ENCODE data around the gene KCND1.
A peak's percentile ranks its signal among the peaks of the same experiment; 100 is the strongest.

Gene KCND1

DNA sequence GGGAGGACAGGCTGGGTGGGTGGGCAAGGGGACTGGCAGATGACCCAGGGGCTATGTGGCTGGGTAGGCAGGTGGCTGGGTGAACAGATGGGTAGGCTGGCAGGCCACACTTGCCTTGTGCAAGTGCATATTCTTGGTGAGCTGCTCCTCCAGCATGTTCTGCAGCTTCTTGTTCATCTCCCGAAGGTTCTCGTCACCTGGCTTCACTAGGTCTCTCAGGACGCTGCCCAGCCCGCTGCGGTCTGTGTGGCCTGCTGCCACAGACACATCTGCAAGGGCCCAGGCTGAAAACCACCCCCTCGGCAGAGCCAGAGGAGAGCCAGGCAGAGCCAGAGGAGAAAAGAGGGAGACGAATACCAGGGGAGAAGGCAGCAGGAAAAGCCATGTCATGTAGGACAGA is 3.4 kb upstream of the KCND1 start:
- DNase-seq (ENCODE audit: low read depth in 4 of 4, low spot score in 1 of 4): no peak

DNA sequence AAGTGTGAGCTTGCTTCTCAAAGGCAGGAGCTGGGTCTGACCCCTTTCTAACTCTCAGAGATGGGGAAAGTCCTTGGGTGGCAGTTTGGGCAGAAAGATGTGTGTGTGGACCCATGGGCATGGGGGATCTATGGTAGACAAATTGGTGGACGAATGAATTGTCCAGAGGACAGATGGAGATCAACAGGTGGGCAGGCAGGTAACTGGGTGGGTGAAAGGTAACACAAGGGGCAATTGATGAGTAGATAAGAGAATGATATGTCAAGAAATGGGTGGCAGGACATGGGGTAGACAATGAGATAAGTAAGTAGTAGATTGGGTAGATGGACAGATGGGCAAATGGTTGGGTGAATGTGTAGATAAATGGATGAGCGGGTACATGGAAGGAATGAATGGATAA is 2.9 kb upstream of the KCND1 start:
- no peak for DNase-seq (ENCODE audit: low read depth in 4 of 4, low spot score in 1 of 4)

DNA sequence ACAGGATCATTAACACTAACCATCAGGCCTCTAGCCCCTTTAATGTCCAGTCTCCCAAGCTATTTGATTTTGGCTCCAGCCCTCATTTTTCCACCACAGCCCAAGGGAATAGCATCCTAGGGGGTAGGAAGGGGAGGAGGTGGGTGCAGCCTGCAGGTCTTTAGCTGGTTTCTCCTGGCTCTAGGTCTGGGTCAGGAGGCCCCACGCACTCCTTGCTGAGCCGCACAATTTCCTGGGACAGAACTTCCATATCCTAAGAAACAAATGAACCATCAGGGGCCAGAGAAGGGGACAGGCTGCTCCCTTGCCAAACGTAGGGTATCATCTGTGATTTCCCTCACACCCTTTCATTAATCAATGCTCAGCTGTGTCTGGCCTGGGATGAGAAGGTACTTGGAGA is 2.4 kb upstream of the KCND1 start:
- no peak for DNase-seq (ENCODE audit: low read depth in 4 of 4, low spot score in 1 of 4)

DNA sequence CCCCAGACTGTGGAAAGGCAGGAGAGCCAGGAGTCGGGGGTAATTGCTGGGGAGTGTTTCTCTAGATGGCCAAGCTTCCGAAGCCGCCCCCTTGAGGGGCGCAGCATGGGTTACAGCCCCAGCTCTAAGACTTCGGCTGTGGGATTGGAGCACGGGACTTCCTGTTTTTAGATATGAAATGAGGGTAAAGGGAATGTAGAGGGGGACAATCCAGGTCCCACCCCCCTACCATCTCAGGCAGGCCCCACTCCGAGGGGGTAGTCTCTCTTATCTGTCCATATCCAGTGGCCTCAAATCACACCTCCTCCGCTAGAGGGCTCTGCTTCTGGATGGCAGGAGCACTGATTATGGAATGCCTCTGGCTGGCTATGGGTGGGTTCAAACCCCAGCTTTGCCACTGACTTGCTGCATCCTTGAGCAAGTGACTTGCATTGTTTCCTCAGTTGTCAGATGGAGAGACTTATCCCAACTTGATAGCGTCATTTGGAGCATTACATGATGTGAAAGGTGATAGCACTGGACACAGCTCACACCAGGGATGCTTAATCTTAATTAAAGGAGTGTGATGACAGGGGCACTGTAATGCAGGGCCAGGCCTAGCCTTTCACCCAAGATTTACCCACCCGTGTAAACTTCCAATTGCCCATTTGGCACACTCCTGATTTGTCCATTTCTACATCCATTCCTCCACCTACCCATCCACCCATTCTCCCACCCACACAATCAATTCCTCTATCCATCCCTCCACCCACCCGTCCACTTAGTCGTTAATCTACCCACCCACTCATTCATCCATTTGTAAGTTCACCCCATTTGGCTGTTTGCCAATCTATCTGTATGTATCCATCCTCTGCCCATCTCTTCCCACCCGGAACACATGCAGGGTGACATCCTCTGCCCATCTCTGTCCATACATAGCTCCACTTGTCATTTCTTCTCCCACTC is 848 bp upstream of the KCND1 start:
- no peak for DNase-seq (ENCODE audit: low read depth in 4 of 4, low spot score in 1 of 4)

- DNase-seq (ENCODE audit: low read depth in 4 of 4, low spot score in 1 of 4): no peak
These were observed 2.2 kb downstream of the KCND1 start for GRCh38 chrX:48969471-48969870.

DNA sequence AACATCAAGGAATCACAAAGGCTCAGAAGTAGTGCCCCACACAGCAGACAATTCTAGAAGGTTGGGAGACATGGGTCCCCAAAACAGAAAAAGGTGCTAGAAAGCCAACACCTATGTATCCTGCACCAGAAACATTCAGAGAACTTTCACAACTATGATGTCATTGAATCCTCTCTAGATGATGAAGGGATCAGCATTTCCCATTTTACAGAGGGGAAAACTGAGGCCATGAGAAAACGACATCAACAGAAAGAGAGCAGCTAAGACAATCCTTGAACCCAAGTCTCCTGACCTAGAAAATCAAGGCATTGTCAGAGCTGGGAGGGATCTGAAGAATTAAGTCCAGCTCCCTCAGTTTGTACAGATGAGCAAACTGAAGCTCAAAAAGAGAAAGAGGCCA is 3.3 kb downstream of the KCND1 start:
- no peak for DNase-seq (ENCODE audit: low read depth in 4 of 4, low spot score in 1 of 4)

DNA sequence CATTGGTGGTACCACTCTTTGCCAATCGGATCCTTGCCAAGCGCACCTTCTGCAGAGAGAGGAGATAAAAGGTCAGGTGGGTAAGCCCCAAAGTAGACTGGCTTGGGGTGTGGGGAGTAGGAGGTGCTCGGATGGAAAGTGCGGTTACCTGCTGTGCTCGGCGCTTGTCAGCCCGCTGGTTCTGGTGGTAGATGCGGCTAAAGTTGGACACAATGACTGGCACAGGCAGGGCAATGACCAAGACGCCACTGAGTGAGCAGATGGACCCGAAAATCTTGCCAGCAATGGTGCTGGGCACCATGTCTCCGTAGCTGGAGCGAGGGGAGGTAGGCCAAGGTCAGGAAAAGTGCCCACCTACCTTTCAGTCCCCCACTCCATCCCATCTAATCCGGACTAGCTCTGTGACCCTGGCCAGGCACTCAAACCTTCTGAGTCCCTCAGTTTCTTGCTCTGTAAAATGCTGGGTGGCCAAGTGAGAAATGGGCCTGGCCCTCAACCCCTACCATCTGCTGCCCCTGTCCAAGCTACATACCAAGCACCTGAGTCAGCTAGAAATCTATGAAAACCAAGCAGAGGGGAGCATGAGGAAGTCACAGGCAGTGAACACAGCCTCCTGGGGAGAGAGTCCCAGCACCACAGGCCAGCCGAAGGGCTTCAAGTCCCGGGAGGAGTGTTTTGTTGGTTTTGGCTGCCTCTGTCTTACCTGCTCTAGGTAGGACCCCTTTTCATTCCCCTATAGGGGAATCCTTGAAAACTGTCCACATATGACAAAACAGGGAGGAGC is 4.7 kb downstream of the KCND1 start:
- no peak for DNase-seq (ENCODE audit: low read depth in 4 of 4, low spot score in 1 of 4)

DNA sequence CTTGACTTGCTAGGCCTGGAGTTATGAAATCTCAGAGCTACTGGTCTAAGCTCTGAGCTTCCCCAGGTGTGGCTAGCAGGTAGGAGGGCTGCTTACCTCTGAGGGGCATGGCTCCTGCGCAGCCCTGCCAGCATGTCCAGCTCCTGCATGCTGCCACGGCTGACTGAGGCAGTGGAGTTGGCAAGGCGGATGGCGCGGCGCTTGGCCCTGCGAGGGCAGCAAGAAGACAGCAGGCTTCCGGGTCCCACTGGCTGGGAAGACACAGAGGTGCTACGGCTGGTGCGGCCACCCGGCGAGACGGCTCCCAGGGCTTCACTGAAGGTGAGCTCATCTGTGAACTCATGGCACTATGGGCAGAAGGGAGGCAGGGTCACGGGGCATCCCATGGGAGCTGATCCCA is 5.7 kb downstream of the KCND1 start:
- DNase-seq (ENCODE audit: low read depth in 4 of 4, low spot score in 1 of 4): no peak

GRCh38 chrX:48961585-48962091 is 10.0 kb downstream of the KCND1 start:
- no peak for DNase-seq (ENCODE audit: low read depth in 4 of 4, low spot score in 1 of 4)

DNA sequence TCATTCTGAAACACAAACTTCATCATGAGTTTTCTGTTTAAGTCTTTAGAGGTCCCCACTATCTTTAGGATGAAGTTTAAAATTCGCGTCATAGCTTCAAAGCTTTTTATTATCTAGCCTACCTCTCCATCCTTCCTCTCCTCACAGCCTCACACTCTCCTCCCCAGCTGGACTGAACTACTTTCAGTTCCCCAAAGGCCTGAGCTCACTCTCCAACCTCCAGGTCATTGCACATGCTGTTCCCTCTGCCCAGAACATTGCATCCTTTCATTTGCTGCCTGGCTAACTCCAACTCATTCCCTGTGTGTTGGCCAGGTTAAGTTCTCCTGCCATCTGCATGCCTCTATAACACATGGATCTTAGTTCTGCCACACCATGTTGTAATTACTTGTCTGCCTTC is 11.4 kb downstream of the KCND1 start:
- DNase-seq (ENCODE audit: low read depth in 4 of 4, low spot score in 1 of 4): no peak

GRCh38 chrX:48958635-48959094 is 13.0 kb downstream of the KCND1 start:
- no peak for DNase-seq (ENCODE audit: low read depth in 4 of 4, low spot score in 1 of 4)

GRCh38 chrX:48957827-48958634 is 13.6 kb downstream of the KCND1 start:
- DNase-seq (ENCODE audit: low read depth in 4 of 4, low spot score in 1 of 4): peak; percentile 74 to 85 (median 78)

GRCh38 chrX:48957477-48957826 is 14.2 kb downstream of the KCND1 start, which contains the start of gene OTUD5:
TSS of gene OTUD5 (minus strand) at chrX:48957607. CDS start at chrX:48957570, 37 bp downstream.
- peak in 3 of 4 experiments; percentile 39 to 69 (median 63) for DNase-seq (ENCODE audit: low read depth in 4 of 4, low spot score in 1 of 4)

- peak in 1 of 4 experiments; percentile 45 for DNase-seq (ENCODE audit: low read depth in 4 of 4, low spot score in 1 of 4)
These were observed 14.8 kb downstream of the KCND1 start for GRCh38 chrX:48956728-48957414.

- no peak for DNase-seq (ENCODE audit: low read depth in 4 of 4, low spot score in 1 of 4)
These were observed 23.1 kb downstream of the KCND1 start for GRCh38 chrX:48948589-48948988.

- no peak for DNase-seq (ENCODE audit: low read depth in 4 of 4, low spot score in 1 of 4)
These were observed 25.9 kb downstream of the KCND1 start for GRCh38 chrX:48945517-48946348.

GRCh38 chrX:48942895-48943294 is 28.7 kb downstream of the KCND1 start:
- DNase-seq (ENCODE audit: low read depth in 4 of 4, low spot score in 1 of 4): no peak

- no peak for DNase-seq (ENCODE audit: low read depth in 4 of 4, low spot score in 1 of 4)
These were observed 31.2 kb downstream of the KCND1 start for GRCh38 chrX:48940404-48940955.

GRCh38 chrX:48939524-48940228 is 32.0 kb downstream of the KCND1 start:
- DNase-seq (ENCODE audit: low read depth in 4 of 4, low spot score in 1 of 4): no peak

Data from stimulated activated CD4-positive, alpha-beta T cell treated with anti-CD3 and anti-CD28 coated beads, Interleukin-1b, Interleukin-23, amount 100 ng/mL, for 24 hours (primary cell).